Vagina (tissue), 2 donors: ENCODE data around the gene RNF223. TPM values are rescaled to one million over a fixed set of nuclear protein-coding genes. Genes with fewer than 3 reads are reported as not detected.

Source experiments
- DNase-seq, 2 donors: peaks; one replicate each; pipeline ENCODE4 v3.0.0-alpha.2; 2017; ENCODE audit errors: extremely low spot score in 2 of 2
- H3K27ac ChIP-seq: fragments of 200-600 bp; sonication (generic); one replicate; pipeline ENCODE4 v1.5.1; 2019
- H3K27me3 ChIP-seq: fragments of 200-600 bp; sonication (generic); one replicate; pipeline ENCODE4 v1.5.1; 2019
- H3K36me3 ChIP-seq, 2 donors: fragments of 200-600 bp; sonication (generic); one replicate each; pipeline ENCODE4 v1.5.1; 2017 to 2019
- H3K4me1 ChIP-seq: fragments of 200-600 bp; sonication (generic); one replicate; pipeline ENCODE4 v1.5.1; 2019
- H3K4me3 ChIP-seq, 2 donors: fragments of 200-600 bp; sonication (generic); 1 replicate in 1 of 2; 2 replicates in 1 of 2; pipeline ENCODE4 v1.5.1; 2016 to 2019
- H3K9me3 ChIP-seq: fragments of 200-600 bp; sonication (generic); one replicate; pipeline ENCODE4 v1.5.1; 2019
- POLR2A ChIP-seq, 2 donors: fragments of 450-650 bp; IDR thresholded peaks; one replicate each; pipeline ENCODE4 v1.6.1; 2017; ENCODE audit warnings: antibody characterized with exemption in 2 of 2, mild to moderate bottlenecking in 2 of 2, moderate library complexity in 2 of 2
- POLR2AphosphoS5 ChIP-seq, 2 donors: sonication (generic); formaldehyde crosslinking; IDR thresholded peaks; one replicate each; pipeline ENCODE4 v1.9.0; 2017; ENCODE audit warnings: antibody characterized with exemption in 2 of 2, mild to moderate bottlenecking in 2 of 2, low read depth in 1 of 2; ENCODE audit not compliant: insufficient read depth in 1 of 2
- intact Hi-C: fragments of 100-400 bp; cut with DNase I; formaldehyde crosslinking; loops from one replicate; pipeline ENCODE4 v1.15.1; 2023
- total RNA-seq: library from RNA; depleted of rRNA; stranded (reverse); fragments of >200 nt; gene quantifications from one replicate; pipeline ENCODE4 v1.2.3, GENCODE V29; 2016
- TF ChIP-seq, protein P1 (sequence below), 3 experiments: fragments of 450-650 bp in 2 of 3; fragments of 200-600 bp in 1 of 3; sonication (generic) in 1 of 3; IDR thresholded peaks; one replicate each; pipeline ENCODE4 v1.5.1; 2017 to 2019; ENCODE audit warnings: antibody characterized with exemption in 3 of 3, mild to moderate bottlenecking in 2 of 3, moderate library complexity in 2 of 3

Gene RNF223
- total RNA-seq, 1 donor from 2014 or later = 4.9 TPM

DNA sequence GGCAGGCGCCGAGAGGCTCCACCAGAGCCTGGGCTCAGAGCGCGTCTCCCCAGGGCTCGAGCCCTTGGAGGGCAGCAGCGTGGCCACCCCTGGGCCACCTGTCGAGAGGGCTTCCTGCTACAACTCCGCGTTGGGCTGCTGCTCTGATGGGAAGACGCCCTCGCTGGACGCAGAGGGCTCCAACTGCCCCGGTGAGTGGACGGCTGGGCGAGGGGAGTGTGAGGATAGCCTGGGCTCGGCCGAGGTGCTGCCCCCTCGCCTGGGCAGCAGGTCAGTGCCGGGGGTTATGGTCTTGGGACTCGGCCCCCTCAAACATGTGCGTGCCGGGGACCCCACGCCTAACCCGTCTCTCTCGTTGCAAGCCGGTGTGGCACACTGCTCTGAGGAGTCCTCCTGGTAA lies 27.3 kb downstream of the RNF223 start:
- Histone ChIP-seq H3K4me1 (no peaks in the 10 kb centered on the region), H3K4me3 (no peak overlapping the region), H3K9me3 (no peaks in the 10 kb centered on the region), H3K36me3 (peaks cover 0 to 16% of the 10 kb centered on the region in 2 donors), H3K27ac (no peak overlapping the region), H3K27me3 (no peaks in the 10 kb centered on the region)
- no peak for DNase-seq
- TF ChIP-seq, protein P1, sequence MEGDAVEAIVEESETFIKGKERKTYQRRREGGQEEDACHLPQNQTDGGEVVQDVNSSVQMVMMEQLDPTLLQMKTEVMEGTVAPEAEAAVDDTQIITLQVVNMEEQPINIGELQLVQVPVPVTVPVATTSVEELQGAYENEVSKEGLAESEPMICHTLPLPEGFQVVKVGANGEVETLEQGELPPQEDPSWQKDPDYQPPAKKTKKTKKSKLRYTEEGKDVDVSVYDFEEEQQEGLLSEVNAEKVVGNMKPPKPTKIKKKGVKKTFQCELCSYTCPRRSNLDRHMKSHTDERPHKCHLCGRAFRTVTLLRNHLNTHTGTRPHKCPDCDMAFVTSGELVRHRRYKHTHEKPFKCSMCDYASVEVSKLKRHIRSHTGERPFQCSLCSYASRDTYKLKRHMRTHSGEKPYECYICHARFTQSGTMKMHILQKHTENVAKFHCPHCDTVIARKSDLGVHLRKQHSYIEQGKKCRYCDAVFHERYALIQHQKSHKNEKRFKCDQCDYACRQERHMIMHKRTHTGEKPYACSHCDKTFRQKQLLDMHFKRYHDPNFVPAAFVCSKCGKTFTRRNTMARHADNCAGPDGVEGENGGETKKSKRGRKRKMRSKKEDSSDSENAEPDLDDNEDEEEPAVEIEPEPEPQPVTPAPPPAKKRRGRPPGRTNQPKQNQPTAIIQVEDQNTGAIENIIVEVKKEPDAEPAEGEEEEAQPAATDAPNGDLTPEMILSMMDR (IDR thresholded peaks at IDR 0.05) = no peak
- no peak for TF ChIP-seq POLR2AphosphoS5 (IDR thresholded peaks at IDR 0.05; ENCODE audit: insufficient read depth in 1 of 2, low read depth in 1 of 2)
- no peak for TF ChIP-seq POLR2A (IDR thresholded peaks at IDR 0.05)
- intact Hi-C loops = no loop called here

DNA sequence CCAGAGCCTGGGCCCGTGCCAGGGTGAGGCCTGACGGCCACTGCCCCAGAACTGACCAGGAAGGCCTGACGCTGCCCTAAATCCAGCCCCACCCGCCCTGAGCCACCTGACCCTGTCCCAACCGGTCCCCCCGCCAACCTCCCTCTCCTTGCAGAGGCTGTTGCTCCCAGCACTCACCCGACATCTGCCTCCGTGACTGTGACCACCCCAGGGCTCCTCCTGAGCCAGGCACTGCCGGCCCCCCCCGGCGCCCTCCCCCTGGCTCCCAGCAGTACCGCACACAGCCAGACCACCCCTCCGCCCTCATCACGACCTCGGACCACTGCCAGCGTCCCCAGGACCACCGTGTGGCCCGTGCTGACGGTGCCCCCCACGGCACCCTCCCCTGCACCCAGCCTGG lies 27.9 kb downstream of the RNF223 start:
- no peak for TF ChIP-seq POLR2A (IDR thresholded peaks at IDR 0.05)
- TF ChIP-seq, protein P1 (IDR thresholded peaks at IDR 0.05) = no peak
- TF ChIP-seq POLR2AphosphoS5 (IDR thresholded peaks at IDR 0.05; ENCODE audit: insufficient read depth in 1 of 2, low read depth in 1 of 2) = no peak
- no peaks in the 10 kb centered on the region for H3K27me3 ChIP-seq
- H3K4me3 ChIP-seq = no peak overlapping the region
- no peaks in the 10 kb centered on the region for H3K4me1 ChIP-seq
- intact Hi-C loops = no loop called here
- no peak overlapping the region for H3K27ac ChIP-seq
- no peaks in the 10 kb centered on the region for H3K9me3 ChIP-seq
- no peak for DNase-seq
- peaks cover 0 to 12% of the 10 kb centered on the region in 2 donors for H3K36me3 ChIP-seq

DNA sequence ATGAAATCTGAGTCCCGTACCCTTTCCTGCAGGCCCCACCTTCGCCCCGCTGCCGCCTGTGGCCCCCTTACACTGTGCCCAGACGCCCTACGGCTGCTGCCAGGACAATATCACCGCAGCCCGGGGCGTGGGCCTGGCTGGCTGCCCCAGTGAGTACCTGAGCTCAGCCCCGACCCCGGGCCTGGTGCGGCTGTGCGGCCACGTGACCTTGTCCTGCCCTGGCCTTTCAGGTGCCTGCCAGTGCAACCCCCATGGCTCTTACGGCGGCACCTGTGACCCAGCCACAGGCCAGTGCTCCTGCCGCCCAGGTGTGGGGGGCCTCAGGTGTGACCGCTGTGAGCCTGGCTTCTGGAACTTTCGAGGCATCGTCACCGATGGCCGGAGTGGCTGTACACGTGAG lies 29.0 kb downstream of the RNF223 start:
- no peak for DNase-seq
- H3K27me3 ChIP-seq = no peaks in the 10 kb centered on the region
- peaks cover 4% of the 10 kb centered on the region for H3K4me1 ChIP-seq
- H3K27ac ChIP-seq = no peak overlapping the region
- no peak overlapping the region for H3K4me3 ChIP-seq
- intact Hi-C loops = no loop called here
- H3K9me3 ChIP-seq = no peaks in the 10 kb centered on the region
- peaks cover 0 to 9% of the 10 kb centered on the region in 2 donors for H3K36me3 ChIP-seq
- TF ChIP-seq POLR2A (IDR thresholded peaks at IDR 0.05) = no peak
- TF ChIP-seq, protein P1 (IDR thresholded peaks at IDR 0.05) = no peak

DNA sequence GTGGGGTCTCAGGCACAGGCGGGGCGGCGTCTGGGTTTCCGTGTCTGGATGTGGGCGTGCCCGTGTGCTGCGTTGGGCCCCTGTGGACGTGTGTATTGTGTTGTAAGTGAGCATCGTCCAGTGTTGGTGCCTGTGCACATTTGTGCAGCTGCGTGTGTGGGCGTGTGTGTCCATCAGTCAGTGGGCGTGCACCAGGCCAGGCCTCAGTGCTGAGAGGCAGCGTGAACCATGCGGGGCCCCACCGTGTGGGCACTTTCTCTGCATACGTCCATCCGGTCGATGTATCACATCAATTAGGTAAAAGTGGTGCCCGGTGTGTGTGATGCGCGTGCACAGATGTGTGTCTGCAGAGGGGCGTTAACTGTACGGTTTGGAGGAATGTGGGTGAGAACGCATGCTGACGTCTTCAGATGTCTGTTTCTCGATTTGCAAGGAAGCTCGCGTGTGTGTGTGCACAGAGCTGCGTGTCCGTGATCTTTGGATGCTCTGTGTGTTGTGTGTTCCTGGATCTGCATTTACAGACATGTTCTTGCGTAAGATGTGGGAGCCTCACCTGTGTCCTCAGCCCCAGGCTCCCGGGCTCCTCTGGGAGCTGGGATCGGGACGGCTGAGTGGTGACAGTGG lies 29.5 kb downstream of the RNF223 start:
- intact Hi-C loops = no loop called here
- Histone ChIP-seq H3K4me1 (peaks cover 10% of the 10 kb centered on the region), H3K27me3 (no peaks in the 10 kb centered on the region), H3K4me3 (no peak overlapping the region), H3K36me3 (peaks cover 0 to 9% of the 10 kb centered on the region in 2 donors), H3K27ac (no peak overlapping the region), H3K9me3 (no peaks in the 10 kb centered on the region)
- DNase-seq = no peak
- TF ChIP-seq, protein P1 (IDR thresholded peaks at IDR 0.05) = no peak
- no peak for TF ChIP-seq POLR2A (IDR thresholded peaks at IDR 0.05)
- TF ChIP-seq POLR2AphosphoS5 (IDR thresholded peaks at IDR 0.05; ENCODE audit: insufficient read depth in 1 of 2, low read depth in 1 of 2) = no peak

DNA sequence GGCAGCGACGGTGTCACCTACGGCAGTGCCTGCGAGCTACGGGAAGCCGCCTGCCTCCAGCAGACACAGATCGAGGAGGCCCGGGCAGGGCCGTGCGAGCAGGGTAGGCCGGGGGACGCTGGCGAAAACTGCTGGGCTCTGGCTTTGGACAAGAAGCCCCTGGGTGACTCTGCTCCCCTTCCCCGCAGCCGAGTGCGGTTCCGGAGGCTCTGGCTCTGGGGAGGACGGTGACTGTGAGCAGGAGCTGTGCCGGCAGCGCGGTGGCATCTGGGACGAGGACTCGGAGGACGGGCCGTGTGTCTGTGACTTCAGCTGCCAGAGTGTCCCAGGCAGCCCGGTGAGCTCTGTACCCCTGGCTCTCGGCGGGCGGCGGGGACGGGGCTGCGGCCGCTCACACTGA lies 30.2 kb downstream of the RNF223 start:
- Histone ChIP-seq H3K36me3 (peaks cover 0 to 9% of the 10 kb centered on the region in 2 donors), H3K27ac (no peak overlapping the region), H3K27me3 (no peaks in the 10 kb centered on the region), H3K9me3 (no peaks in the 10 kb centered on the region), H3K4me1 (peaks cover 16% of the 10 kb centered on the region), H3K4me3 (no peak overlapping the region)
- TF ChIP-seq, protein P1 (IDR thresholded peaks at IDR 0.05) = no peak
- TF ChIP-seq POLR2A (IDR thresholded peaks at IDR 0.05) = no peak
- no peak for TF ChIP-seq POLR2AphosphoS5 (IDR thresholded peaks at IDR 0.05; ENCODE audit: insufficient read depth in 1 of 2, low read depth in 1 of 2)
- intact Hi-C loops = no loop called here
- DNase-seq = no peak
